Activated naive CD8-positive, alpha-beta T cell treated with anti-CD3 and anti-CD28 coated beads for 36 hours (primary cell): ENCODE results near the gene C1orf56. TPM values are rescaled to one million over a fixed set of nuclear protein-coding genes. Genes with fewer than 3 reads are reported as not detected.
"Not testable (repeated sequence)": the region's sequence is repeated elsewhere in the genome, so short reads cannot be mapped to it uniquely, and the experiment has no call there.

ENCODE experiments used
- DNase-seq: peaks from one replicate; pipeline ENCODE4 v3.0.0; 2021
- H3K27ac Mint-ChIP-seq: one replicate; pipeline ENCODE4 v1.8.0; 2022; ENCODE audit warnings: mild to moderate bottlenecking, moderate library complexity, mixed read lengths
- H3K27me3 Mint-ChIP-seq: one replicate; pipeline ENCODE4 v1.8.0; 2022; ENCODE audit warnings: mild to moderate bottlenecking, mixed read lengths
- H3K36me3 Mint-ChIP-seq: one replicate; pipeline ENCODE4 v1.8.0; 2021; ENCODE audit warnings: mild to moderate bottlenecking, mixed read lengths
- H3K4me1 Mint-ChIP-seq: one replicate; pipeline ENCODE4 v1.8.0; 2021; ENCODE audit warnings: mixed read lengths
- H3K4me3 Mint-ChIP-seq: one replicate; pipeline ENCODE4 v1.8.0; 2022; ENCODE audit warnings: mild to moderate bottlenecking, moderate library complexity, mixed read lengths
- H3K9me3 Mint-ChIP-seq: one replicate; pipeline ENCODE4 v1.8.0; 2022; ENCODE audit warnings: mixed read lengths
- total RNA-seq, 2 experiments: library from RNA; stranded (reverse); gene quantifications; one replicate each; pipeline ENCODE4 v1.2.3, GENCODE V29; 2021

The C1orf56 gene
- total RNA-seq, 2 experiments from 2014 or later = 1.1 to 1.2 TPM

GRCh38 chr1:151065089-151065645 is 17.6 kb downstream of the C1orf56 start:
- Mint-ChIP-seq H3K36me3 (peaks cover 9% of the 10 kb centered on the region), H3K9me3 (no peaks in the 10 kb centered on the region), H3K27ac (no peak overlapping the region), H3K4me1 (peaks cover 30% of the 10 kb centered on the region), H3K4me3 (no peak overlapping the region), H3K27me3 (no peaks in the 10 kb centered on the region)
- DNase-seq = no peak

- H3K4me3 Mint-ChIP-seq = no peak overlapping the region
- H3K4me1 Mint-ChIP-seq = peaks cover 24% of the 10 kb centered on the region
- H3K27me3 Mint-ChIP-seq = peaks cover 4% of the 10 kb centered on the region
- no peak for DNase-seq
- no peak overlapping the region for H3K27ac Mint-ChIP-seq
- peaks cover 11% of the 10 kb centered on the region for H3K36me3 Mint-ChIP-seq
- H3K9me3 Mint-ChIP-seq = no peaks in the 10 kb centered on the region
Measured at GRCh38 chr1:151067185-151067584, 19.6 kb downstream of the C1orf56 start.

- H3K36me3 Mint-ChIP-seq = peaks cover 14% of the 10 kb centered on the region
- H3K27me3 Mint-ChIP-seq = peaks cover 4% of the 10 kb centered on the region
- H3K27ac Mint-ChIP-seq = peak overlapping the region; percentile 100
- DNase-seq = no peak
- peak overlapping the region; percentile 100 for H3K4me3 Mint-ChIP-seq
- no peaks in the 10 kb centered on the region for H3K9me3 Mint-ChIP-seq
- peaks cover 23% of the 10 kb centered on the region for H3K4me1 Mint-ChIP-seq
Measured at GRCh38 chr1:151069103-151069486, 21.5 kb downstream of the C1orf56 start.

- peaks cover 4% of the 10 kb centered on the region for H3K27me3 Mint-ChIP-seq
- H3K36me3 Mint-ChIP-seq = peaks cover 14% of the 10 kb centered on the region
- H3K9me3 Mint-ChIP-seq = no peaks in the 10 kb centered on the region
- DNase-seq = peak; percentile 88
- H3K4me1 Mint-ChIP-seq = peaks cover 25% of the 10 kb centered on the region
- peak within 1 kb of the TSS; percentile 100 for H3K27ac Mint-ChIP-seq
- peak within 1 kb of the TSS; percentile 100 for H3K4me3 Mint-ChIP-seq
Measured at GRCh38 chr1:151070474-151071276, 23.1 kb downstream of the C1orf56 start, which contains the start of gene GABPB2. TSS of gene GABPB2 (plus strand) at chr1:151070761. CDS start at chr1:151088190, 17,429 bp downstream.

DNA sequence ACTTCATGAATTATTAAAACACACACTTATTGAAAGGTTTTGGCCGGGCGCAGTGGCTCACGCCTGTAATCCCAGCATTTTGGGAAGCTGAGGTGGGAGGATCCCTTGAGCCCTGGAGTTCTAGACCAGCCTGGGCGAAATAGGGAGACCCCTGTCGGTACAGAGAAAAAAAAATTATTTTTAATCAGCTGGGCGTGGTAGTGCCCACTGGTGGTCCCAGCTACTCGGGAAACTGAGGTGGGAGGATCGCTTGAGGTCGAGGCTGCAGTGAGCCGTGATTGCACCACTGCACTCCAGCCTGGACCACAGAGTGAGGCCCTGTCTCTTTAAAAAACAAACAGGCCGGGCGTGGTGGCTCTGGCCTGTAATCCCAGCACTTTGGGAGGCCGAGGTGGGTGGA is 24.7 kb downstream of the C1orf56 start:
- Mint-ChIP-seq H3K4me1 (peaks cover 25% of the 10 kb centered on the region), H3K9me3 (no peaks in the 10 kb centered on the region), H3K4me3 (peak overlapping the region; percentile 100), H3K27me3 (peaks cover 4% of the 10 kb centered on the region), H3K36me3 (peaks cover 11% of the 10 kb centered on the region), H3K27ac (no peak overlapping the region)
- DNase-seq = no peak

- no peak for DNase-seq
- Mint-ChIP-seq H3K9me3 (no peaks in the 10 kb centered on the region), H3K4me1 (no peaks in the 10 kb centered on the region), H3K27me3 (no peaks in the 10 kb centered on the region), H3K27ac (no peak overlapping the region), H3K36me3 (no peaks in the 10 kb centered on the region), H3K4me3 (no peak overlapping the region)
Measured at GRCh38 chr1:151085953-151086559, 38.5 kb downstream of the C1orf56 start.

DNA sequence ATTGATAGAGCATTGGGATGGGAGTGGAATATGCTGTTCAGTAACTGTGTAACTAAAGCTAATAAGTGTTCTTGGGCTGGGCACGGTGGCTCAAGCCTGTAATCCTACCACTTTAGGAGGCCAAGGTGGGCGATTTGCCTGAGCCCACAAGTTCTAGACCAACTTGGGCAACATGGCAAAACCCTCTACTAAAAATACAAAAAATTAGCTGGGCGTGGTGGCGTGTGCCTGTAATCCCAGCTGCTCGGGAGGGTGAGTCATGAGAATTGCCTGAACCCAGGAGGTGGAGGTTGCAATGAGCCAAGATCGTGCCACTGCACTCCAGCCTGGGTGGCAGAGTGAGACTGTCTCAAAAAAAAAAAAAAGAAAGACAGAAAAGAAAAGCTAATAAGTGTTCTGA is 49.9 kb downstream of the C1orf56 start:
- not testable (repeated sequence) for H3K4me1 Mint-ChIP-seq, H3K27ac Mint-ChIP-seq, H3K9me3 Mint-ChIP-seq, H3K27me3 Mint-ChIP-seq, H3K36me3 Mint-ChIP-seq, DNase-seq, H3K4me3 Mint-ChIP-seq

DNA sequence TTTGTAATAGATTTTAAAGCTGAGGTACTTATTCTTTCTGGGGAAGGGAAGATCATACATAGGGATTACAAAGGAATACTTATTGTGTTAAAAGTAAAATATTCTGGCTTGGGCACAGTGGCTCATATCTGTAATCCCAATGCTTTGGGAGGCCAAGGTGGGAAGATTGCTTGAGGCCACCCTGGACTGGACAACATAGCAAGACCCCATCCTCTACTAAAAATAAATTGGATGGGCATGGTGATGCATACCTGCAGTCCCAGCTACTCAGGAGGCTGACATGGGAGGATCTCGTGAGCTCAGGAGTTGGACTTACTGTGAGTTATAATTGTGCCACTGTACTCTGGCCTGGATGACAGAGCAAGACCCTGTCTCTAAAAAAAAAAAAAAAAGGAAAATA is 50.6 kb downstream of the C1orf56 start:
- DNase-seq = no peak
- H3K4me3 Mint-ChIP-seq = no peak overlapping the region
- H3K36me3 Mint-ChIP-seq = no peaks in the 10 kb centered on the region
- no peaks in the 10 kb centered on the region for H3K27me3 Mint-ChIP-seq
- H3K27ac Mint-ChIP-seq = no peak overlapping the region
- no peaks in the 10 kb centered on the region for H3K9me3 Mint-ChIP-seq
- no peaks in the 10 kb centered on the region for H3K4me1 Mint-ChIP-seq

Other genes with a start within 250 kb of the C1orf56 start
- gene CTSK, start 239.5 kb upstream of the C1orf56 start, total RNA-seq = 1 to 10 TPM; 2.4 to 2.6 TPM
- gene ARNT, start 171.2 kb upstream of the C1orf56 start, total RNA-seq = 10 to 100 TPM; 38.5 to 39.2 TPM
- not detected for gene CTXND2, start 160.6 kb upstream of the C1orf56 start, total RNA-seq
- 10 to 100 TPM; 40.4 to 51.1 TPM for gene SETDB1, start 121.4 kb upstream of the C1orf56 start, total RNA-seq
- gene CERS2, start 72.9 kb upstream of the C1orf56 start, total RNA-seq = 100 to 1,000 TPM; 160 to 166 TPM
- gene ANXA9, start 65.5 kb upstream of the C1orf56 start, total RNA-seq = not detected
- 10 to 100 TPM in 1 of 2 experiments, 1 to 10 TPM in 1; 9.4 to 11.6 TPM for gene MINDY1, start 40.8 kb upstream of the C1orf56 start, total RNA-seq
- gene PRUNE1, start 39.3 kb upstream of the C1orf56 start, total RNA-seq = 10 to 100 TPM; 13.0 to 14.4 TPM
- under 1 TPM; 0.52 to 0.54 TPM for gene BNIPL, start 11.2 kb upstream of the C1orf56 start, total RNA-seq
- gene CDC42SE1, start 11.9 kb downstream of the C1orf56 start, total RNA-seq = 100 to 1,000 TPM; 128 TPM
- gene MLLT11, start 12.6 kb downstream of the C1orf56 start, total RNA-seq = 1 to 10 TPM; 4.9 to 5.0 TPM
- gene GABPB2, start 23.0 kb downstream of the C1orf56 start, total RNA-seq = 10 to 100 TPM; 17.9 to 19.1 TPM
- gene SEMA6C, start 98.9 kb downstream of the C1orf56 start, total RNA-seq = 1 to 10 TPM; 1.4 to 4.1 TPM
- 10 to 100 TPM; 22.2 to 22.3 TPM for gene TNFAIP8L2, start 108.9 kb downstream of the C1orf56 start, total RNA-seq
- gene LYSMD1, start 118.2 kb downstream of the C1orf56 start, total RNA-seq = 1 to 10 TPM; 3.5 TPM
- gene SCNM1, start 118.4 kb downstream of the C1orf56 start, total RNA-seq = 10 to 100 TPM; 80.9 to 81.9 TPM
- gene TMOD4, start 128.2 kb downstream of the C1orf56 start, total RNA-seq = 1 to 10 TPM; 2.3 to 2.5 TPM
- 10 to 100 TPM; 66.4 to 79.1 TPM for gene VPS72, start 142.4 kb downstream of the C1orf56 start, total RNA-seq
- 10 to 100 TPM; 70.0 to 72.3 TPM for gene PIP5K1A, start 150.8 kb downstream of the C1orf56 start, total RNA-seq
- 100 to 1,000 TPM; 217 to 249 TPM for gene PSMD4, start 207.0 kb downstream of the C1orf56 start, total RNA-seq
- gene ZNF687, start 234.5 kb downstream of the C1orf56 start, total RNA-seq = 10 to 100 TPM; 27.0 to 29.9 TPM